ENCODE measurements around the gene NKIRAS1. TPM values are rescaled to one million over a fixed set of nuclear protein-coding genes. Genes with fewer than 3 reads are reported as not detected.

NKIRAS1 gene
- polyA plus RNA-seq, 3 donors: 0.69 to 2.0 (median 1.9) TPM

DNA sequence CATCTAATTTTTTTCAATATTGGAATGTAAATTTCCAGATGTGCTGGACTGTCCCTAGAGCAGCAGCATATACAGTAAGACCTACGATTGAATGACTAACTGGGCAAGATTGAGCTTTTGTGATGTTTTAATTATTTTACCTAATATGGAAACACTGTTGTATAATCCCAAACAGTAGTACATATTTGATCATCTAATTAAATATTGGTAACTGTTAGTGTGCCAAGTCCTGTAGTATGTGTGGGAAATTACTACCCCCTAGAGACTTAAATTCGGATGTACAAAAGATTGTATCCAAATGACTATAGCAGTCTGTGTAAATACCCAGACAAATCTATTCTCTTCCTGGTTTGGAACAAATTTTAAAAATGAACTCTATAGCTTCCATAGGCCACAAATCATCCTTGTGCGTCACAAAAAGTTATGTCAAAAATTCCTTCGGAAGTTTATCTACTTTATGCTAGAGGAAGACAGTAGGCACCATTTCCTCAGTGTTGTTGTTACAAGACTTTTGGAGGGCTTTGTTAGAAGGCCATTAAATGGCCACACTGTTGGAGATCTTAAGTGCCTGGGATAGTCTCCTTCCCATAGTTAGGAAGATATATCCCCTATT, 41.6 kb downstream of the NKIRAS1 start:
- no peak overlapping the region for H3K4me2 ChIP-seq (replicated peaks; ENCODE audit: extremely low read depth, low read length, poor library complexity, severe bottlenecking)
- no peak overlapping the region for H3K27ac Mint-ChIP-seq

DNA sequence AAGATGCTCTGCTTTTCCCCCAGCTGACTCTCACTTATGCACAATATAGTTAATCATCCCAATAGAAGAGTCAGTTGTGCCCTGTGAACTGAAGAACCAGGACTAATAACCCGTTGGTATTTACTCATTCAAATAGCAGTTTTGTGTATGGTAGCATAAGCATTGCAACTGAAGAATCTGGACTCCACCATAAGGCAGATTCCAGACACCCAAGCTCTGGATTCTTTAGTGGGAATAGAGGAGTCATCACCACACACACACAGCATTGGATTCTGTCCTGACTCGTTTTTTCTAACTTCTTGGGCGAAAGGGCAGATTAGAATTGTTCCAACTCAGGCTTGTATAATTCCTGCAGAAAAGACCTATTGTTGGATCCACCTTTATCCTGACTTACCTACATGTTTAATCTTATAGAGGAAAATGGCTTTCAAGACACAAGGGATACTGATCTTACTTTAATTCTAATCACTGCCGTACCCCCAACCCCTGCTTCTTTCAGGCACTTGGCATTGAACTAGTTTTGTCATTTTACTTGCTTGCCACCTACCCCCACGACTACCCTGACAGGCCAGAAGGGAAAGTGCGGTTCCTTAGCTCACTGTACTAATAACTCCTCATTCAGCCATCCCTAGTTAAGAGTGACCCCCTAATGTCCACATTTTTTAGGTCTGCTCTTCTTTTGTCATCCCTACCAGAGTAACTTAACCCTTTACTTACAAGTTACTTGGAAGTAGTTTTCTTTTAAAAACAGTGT, 42.3 kb downstream of the NKIRAS1 start:
- WGBS (ENCODE audit: insufficient coverage): 100% methylated on average over 2 of the region's 6 CpGs
- peaks cover 75% of the 10 kb centered on the region for H4K20me1 ChIP-seq (ENCODE audit: insufficient read depth, low read length)

More for the DNA sequence above, 41.6 kb downstream of the NKIRAS1 start:
- Histone ChIP-seq H3K4me3 (replicated peaks in 1 of 3; ENCODE audit: low read depth in 2 of 3, low read length in 3 of 3) (no peak overlapping the region), H3K9me3 (replicated peaks in 1 of 2; ENCODE audit: control insufficient read depth in 1 of 2, insufficient read depth in 1 of 2, low read length in 2 of 2) (no peaks in the 10 kb centered on the region), H3K27me3 (ENCODE audit: control insufficient read depth in 2 of 2, insufficient read depth in 2 of 2, low read length in 2 of 2) (no peaks in the 10 kb centered on the region), H2AFZ (ENCODE audit: insufficient read depth, low read depth, low read length, poor library complexity, severe bottlenecking) (no peak overlapping the region), H3K4me1 (ENCODE audit: control insufficient read depth in 1 of 2, insufficient read depth in 2 of 2, low read length in 2 of 2) (peaks cover 10 to 11% of the 10 kb centered on the region in 2 donors), H3K36me3 (replicated peaks in 1 of 2; ENCODE audit: control insufficient read depth in 1 of 2, insufficient read depth in 2 of 2, low read length in 2 of 2) (peaks cover 0 to 6% of the 10 kb centered on the region in 2 donors), H4K20me1 (ENCODE audit: insufficient read depth, low read length) (peaks cover 73% of the 10 kb centered on the region), H3K9ac (ENCODE audit: insufficient read depth, low read length, poor library complexity, severe bottlenecking) (no peak overlapping the region), H3K79me2 (ENCODE audit: insufficient read depth, low read length) (peaks cover 41% of the 10 kb centered on the region), H3K27ac (ENCODE audit: low read depth in 1 of 2, low read length in 2 of 2) (no peak overlapping the region)
- Mint-ChIP-seq H3K4me1 (peaks cover 26% of the 10 kb centered on the region), H3K27me3 (ENCODE audit: low read depth in 3 of 3) (peaks cover 0 to 6% (median 1%) of the 10 kb centered on the region in 3 donors), H3K36me3 (peaks cover 3 to 9% of the 10 kb centered on the region in 2 donors), H3K9me3 (no peaks in the 10 kb centered on the region), H3K4me3 (no peak overlapping the region)
- intact Hi-C loops (cut with micrococcal nuclease): no loop called here
- TF ChIP-seq, protein P1, sequence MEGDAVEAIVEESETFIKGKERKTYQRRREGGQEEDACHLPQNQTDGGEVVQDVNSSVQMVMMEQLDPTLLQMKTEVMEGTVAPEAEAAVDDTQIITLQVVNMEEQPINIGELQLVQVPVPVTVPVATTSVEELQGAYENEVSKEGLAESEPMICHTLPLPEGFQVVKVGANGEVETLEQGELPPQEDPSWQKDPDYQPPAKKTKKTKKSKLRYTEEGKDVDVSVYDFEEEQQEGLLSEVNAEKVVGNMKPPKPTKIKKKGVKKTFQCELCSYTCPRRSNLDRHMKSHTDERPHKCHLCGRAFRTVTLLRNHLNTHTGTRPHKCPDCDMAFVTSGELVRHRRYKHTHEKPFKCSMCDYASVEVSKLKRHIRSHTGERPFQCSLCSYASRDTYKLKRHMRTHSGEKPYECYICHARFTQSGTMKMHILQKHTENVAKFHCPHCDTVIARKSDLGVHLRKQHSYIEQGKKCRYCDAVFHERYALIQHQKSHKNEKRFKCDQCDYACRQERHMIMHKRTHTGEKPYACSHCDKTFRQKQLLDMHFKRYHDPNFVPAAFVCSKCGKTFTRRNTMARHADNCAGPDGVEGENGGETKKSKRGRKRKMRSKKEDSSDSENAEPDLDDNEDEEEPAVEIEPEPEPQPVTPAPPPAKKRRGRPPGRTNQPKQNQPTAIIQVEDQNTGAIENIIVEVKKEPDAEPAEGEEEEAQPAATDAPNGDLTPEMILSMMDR (IDR thresholded peaks at IDR 0.05): no peak
- WGBS (ENCODE audit: insufficient coverage): 100% methylated on average over 1 of the region's 4 CpGs
- DNase-seq: no peak

More for the DNA sequence above, 42.3 kb downstream of the NKIRAS1 start:
- no peak overlapping the region for H3K27ac Mint-ChIP-seq
- no peaks in the 10 kb centered on the region for H3K9me3 ChIP-seq (replicated peaks in 1 of 2; ENCODE audit: control insufficient read depth in 1 of 2, insufficient read depth in 1 of 2, low read length in 2 of 2)
- H3K27ac ChIP-seq (ENCODE audit: low read depth in 1 of 2, low read length in 2 of 2): no peak overlapping the region
- H3K9me3 Mint-ChIP-seq: peaks cover 0 to 3% (median 0%) of the 10 kb centered on the region in 7 donors
- TF ChIP-seq, protein P1 (IDR thresholded peaks at IDR 0.05): no peak
- no peak overlapping the region for H2AFZ ChIP-seq (ENCODE audit: insufficient read depth, low read depth, low read length, poor library complexity, severe bottlenecking)
- DNase-seq: no peak
- peaks cover 46% of the 10 kb centered on the region for H3K79me2 ChIP-seq (ENCODE audit: insufficient read depth, low read length)
- H3K4me2 ChIP-seq (replicated peaks; ENCODE audit: extremely low read depth, low read length, poor library complexity, severe bottlenecking): no peak overlapping the region
- H3K4me1 Mint-ChIP-seq: peaks cover 26% of the 10 kb centered on the region
- intact Hi-C loops (cut with micrococcal nuclease): no loop called here
- H3K4me3 ChIP-seq (replicated peaks in 1 of 3; ENCODE audit: low read depth in 2 of 3, low read length in 3 of 3): no peak overlapping the region
- no peak overlapping the region for H3K4me3 Mint-ChIP-seq
- H3K9ac ChIP-seq (ENCODE audit: insufficient read depth, low read length, poor library complexity, severe bottlenecking): no peak overlapping the region
- H3K36me3 ChIP-seq (replicated peaks in 1 of 2; ENCODE audit: control insufficient read depth in 1 of 2, insufficient read depth in 2 of 2, low read length in 2 of 2): peaks cover 0 to 6% of the 10 kb centered on the region in 2 donors
- H3K36me3 Mint-ChIP-seq: peaks cover 3 to 8% of the 10 kb centered on the region in 2 donors
- no peaks in the 10 kb centered on the region for H3K27me3 ChIP-seq (ENCODE audit: control insufficient read depth in 2 of 2, insufficient read depth in 2 of 2, low read length in 2 of 2)
- H3K27me3 Mint-ChIP-seq (ENCODE audit: low read depth in 3 of 3): peaks cover 0 to 4% (median 1%) of the 10 kb centered on the region in 3 donors
- H3K4me1 ChIP-seq (ENCODE audit: control insufficient read depth in 1 of 2, insufficient read depth in 2 of 2, low read length in 2 of 2): peaks cover 10 to 11% of the 10 kb centered on the region in 2 donors

All from CD14-positive monocyte (primary cell).